ENCODE data around the gene IRX6.

DNA sequence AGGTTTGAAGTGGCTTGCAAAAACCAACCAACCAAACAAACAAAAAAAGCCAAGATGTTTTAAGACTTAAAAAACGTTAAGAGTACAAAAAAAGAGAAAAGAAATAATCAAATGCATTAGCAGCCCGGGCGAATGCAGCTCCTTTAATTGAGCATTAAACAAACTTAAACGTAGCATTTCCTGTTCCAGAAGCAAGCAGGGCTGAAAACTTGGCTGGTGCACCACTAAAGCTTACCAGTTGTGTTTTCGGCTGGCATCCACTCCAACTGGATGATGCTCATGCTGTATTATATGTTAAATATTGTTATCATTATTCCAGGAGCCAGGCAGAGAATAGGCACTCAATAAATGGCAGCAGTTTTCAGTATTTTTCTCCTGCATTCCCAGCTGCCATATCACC lies 45.1 kb downstream of the IRX6 start:
- TF ChIP-seq CTCF (IDR thresholded peaks at IDR 0.05) (no peak), POLR2A (IDR thresholded peaks at IDR 0.05) (no peak)

Data from vagina (tissue), 2 donors.